RPMI7951 (cell line): Measurements from ENCODE around the gene TTC34. TPM values are rescaled to one million over a fixed set of nuclear protein-coding genes. Genes with fewer than 3 reads are reported as not detected.
"Not testable (repeated sequence)": the region's sequence is repeated elsewhere in the genome, so short reads cannot be mapped to it uniquely, and the experiment has no call there.

Source experiments
- DNase-seq: peaks from one replicate; pipeline ENCODE4 v3.0.0-alpha.2; 2012; ENCODE audit warnings: low read depth
- total RNA-seq: library from RNA; depleted of rRNA; stranded (reverse); fragments of >200 nt; shearing (Covaris generic); gene quantifications from 2 replicates; pipeline ENCODE4 v1.2.3, GENCODE V29; 2014

The TTC34 gene
- total RNA-seq, 1 experiment from 2014 or later = 0.12 TPM

GRCh38 chr1:2798958-2799357, 2.5 kb downstream of the TTC34 start:
- not testable (repeated sequence) for DNase-seq

- no peak for DNase-seq
Measured at GRCh38 chr1:2797741-2798016, 3.8 kb downstream of the TTC34 start.

GRCh38 chr1:2796890-2797740, 4.4 kb downstream of the TTC34 start:
- DNase-seq = no peak

GRCh38 chr1:2795926-2796325, 5.6 kb downstream of the TTC34 start:
- no peak for DNase-seq

GRCh38 chr1:2791027-2791760, 10.3 kb downstream of the TTC34 start:
- DNase-seq = no peak

- no peak for DNase-seq
Measured at GRCh38 chr1:2789986-2790581, 11.4 kb downstream of the TTC34 start.

GRCh38 chr1:2789164-2789985, 12.1 kb downstream of the TTC34 start:
- DNase-seq = no peak

- no peak for DNase-seq
Measured at GRCh38 chr1:2788506-2789163, 12.9 kb downstream of the TTC34 start.

- DNase-seq = no peak
Measured at GRCh38 chr1:2787163-2787911, 14.2 kb downstream of the TTC34 start.

GRCh38 chr1:2786329-2787162, 14.9 kb downstream of the TTC34 start:
- no peak for DNase-seq

GRCh38 chr1:2785631-2786328, 15.7 kb downstream of the TTC34 start:
- no peak for DNase-seq

- DNase-seq = no peak
Measured at GRCh38 chr1:2784854-2785630, 16.5 kb downstream of the TTC34 start.

GRCh38 chr1:2783435-2784397, 17.8 kb downstream of the TTC34 start:
- no peak for DNase-seq

GRCh38 chr1:2783069-2783434, 18.4 kb downstream of the TTC34 start:
- no peak for DNase-seq

GRCh38 chr1:2781627-2782026, 19.9 kb downstream of the TTC34 start:
- no peak for DNase-seq

- no peak for DNase-seq
Measured at GRCh38 chr1:2778220-2778592, 23.3 kb downstream of the TTC34 start.
